Peyer's patch (tissue), 4 donors: Measurements from ENCODE around the gene UHRF1.

Experiments
- POLR2A ChIP-seq, 2 donors: fragments of 450-650 bp; IDR thresholded peaks; one replicate each; pipeline ENCODE4 v1.5.1; 2017; ENCODE audit warnings: antibody characterized with exemption in 2 of 2, mild to moderate bottlenecking in 2 of 2, moderate library complexity in 2 of 2
- TF ChIP-seq, protein P1 (sequence below), 6 experiments: fragments of 450-650 bp in 4 of 6; fragments of 200-600 bp in 2 of 6; sonication (generic) in 1 of 6; IDR thresholded peaks; one replicate each; pipeline ENCODE4 v1.5.1; 2017 to 2019; ENCODE audit warnings: antibody characterized with exemption in 6 of 6, mild to moderate bottlenecking in 3 of 6, moderate library complexity in 1 of 6

DNA sequence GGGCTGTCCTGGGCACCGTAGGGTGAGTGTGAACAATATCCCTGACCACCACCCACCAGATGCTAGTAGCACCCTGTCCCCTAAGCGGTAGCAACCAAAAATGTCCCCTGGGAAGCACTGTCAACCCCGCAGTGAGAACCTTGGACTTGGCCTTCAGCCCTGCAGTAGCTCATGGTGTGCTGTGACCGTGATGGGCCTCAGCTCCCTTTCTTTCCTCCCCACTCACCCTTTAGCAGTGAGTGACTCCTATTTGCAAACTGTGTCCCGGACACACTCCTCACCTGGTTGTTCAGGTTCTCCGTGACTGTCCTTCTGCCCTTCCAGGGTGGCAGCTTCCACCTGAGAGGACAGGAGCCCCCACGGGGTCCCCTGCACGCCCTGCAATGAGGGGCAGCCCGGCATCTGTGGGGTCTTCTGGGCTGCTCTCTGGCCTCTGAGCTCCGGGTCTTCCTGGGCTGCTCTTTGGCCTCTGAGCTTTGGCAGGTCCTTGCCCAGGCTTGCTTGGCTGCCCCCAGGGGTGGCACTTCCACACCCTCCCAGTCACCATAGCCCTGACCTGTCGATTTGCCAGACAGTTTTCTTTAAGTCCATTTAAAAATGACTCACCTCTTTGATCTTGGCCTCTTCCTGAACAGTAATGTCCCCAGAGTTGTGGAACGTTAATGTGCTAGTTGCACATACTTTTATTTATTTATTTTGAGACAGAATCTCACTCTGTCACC lies 63.4 kb downstream of the UHRF1 start:
- TF ChIP-seq, protein P1, sequence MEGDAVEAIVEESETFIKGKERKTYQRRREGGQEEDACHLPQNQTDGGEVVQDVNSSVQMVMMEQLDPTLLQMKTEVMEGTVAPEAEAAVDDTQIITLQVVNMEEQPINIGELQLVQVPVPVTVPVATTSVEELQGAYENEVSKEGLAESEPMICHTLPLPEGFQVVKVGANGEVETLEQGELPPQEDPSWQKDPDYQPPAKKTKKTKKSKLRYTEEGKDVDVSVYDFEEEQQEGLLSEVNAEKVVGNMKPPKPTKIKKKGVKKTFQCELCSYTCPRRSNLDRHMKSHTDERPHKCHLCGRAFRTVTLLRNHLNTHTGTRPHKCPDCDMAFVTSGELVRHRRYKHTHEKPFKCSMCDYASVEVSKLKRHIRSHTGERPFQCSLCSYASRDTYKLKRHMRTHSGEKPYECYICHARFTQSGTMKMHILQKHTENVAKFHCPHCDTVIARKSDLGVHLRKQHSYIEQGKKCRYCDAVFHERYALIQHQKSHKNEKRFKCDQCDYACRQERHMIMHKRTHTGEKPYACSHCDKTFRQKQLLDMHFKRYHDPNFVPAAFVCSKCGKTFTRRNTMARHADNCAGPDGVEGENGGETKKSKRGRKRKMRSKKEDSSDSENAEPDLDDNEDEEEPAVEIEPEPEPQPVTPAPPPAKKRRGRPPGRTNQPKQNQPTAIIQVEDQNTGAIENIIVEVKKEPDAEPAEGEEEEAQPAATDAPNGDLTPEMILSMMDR (IDR thresholded peaks at IDR 0.05), result no peak
- TF ChIP-seq POLR2A (IDR thresholded peaks at IDR 0.05), result no peak
